Inflammatory macrophage treated with lipopolysaccharide for 1 hour (primary cell): ENCODE data around the gene PPP1R16B.

Source experiments
- DNase-seq, 2 donors: peaks; one replicate each; pipeline ENCODE4 v3.0.0-alpha.2; 2020 to 2022

PPP1R16B gene

GRCh38 chr20:38902601-38903000, 97.1 kb downstream of the PPP1R16B start:
- no peak for DNase-seq

- no peak for DNase-seq
These were observed 97.8 kb downstream of the PPP1R16B start for GRCh38 chr20:38903335-38903734.

DNA sequence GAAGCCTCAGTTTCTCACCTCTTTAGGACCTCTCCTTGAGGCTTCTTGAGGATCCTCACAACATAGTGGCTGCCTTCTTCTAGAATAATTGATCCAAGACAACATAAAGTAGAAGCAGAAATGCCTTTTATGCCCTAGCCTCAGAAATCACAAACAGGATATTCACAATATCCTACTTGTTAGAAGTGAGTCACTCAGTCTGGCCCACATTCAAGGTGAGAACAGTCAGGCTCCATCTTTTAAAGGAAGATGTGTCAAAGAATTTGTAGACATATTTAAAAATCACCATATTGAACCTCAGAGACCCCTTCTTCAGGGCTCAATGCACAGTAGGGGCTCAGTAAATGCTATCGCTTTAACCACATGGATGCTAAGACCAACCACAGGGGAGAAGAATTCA, 99.9 kb downstream of the PPP1R16B start:
- DNase-seq: no peak

GRCh38 chr20:38907918-38908677, 102.6 kb downstream of the PPP1R16B start:
- DNase-seq: no peak

DNA sequence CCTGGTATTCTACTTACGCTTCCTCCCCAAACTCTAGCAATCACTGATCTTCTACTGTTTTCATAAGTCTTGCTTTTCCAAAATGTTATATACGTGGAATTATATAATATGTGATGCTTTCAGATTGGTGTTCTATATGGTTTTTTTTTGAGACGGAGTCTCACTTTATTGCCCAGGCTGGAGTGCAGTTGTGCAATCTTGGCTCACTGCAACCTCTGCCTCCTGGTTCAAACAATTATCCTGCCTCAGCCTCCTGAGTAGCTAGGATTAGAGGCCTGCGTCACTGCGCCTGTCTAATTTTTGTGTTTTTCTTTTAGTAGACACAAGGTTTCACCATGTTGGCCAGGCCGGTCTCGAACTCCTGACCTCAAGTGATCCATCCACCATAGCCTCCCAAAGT, 109.9 kb downstream of the PPP1R16B start:
- no peak for DNase-seq

DNA sequence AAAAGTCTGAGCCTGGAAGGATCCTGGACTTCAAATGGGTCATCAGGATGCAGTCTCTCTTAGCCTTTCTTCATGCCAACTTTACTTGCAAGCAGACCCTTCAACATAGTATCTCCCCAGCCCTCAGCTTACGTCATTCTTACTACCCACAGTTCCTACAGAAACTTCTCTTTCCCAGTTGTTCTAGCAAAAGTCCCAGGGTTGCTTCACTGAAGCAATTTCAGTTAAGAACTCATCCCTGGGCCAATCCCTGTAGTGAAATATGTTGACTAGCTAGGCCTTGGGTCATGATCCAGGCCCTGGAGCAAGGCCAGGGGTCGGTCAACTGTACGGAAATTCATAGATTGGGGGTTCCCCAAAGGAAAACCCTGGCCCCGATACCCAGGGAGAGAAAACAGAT, 112.2 kb downstream of the PPP1R16B start:
- DNase-seq: peak; percentile 65 to 89

DNA sequence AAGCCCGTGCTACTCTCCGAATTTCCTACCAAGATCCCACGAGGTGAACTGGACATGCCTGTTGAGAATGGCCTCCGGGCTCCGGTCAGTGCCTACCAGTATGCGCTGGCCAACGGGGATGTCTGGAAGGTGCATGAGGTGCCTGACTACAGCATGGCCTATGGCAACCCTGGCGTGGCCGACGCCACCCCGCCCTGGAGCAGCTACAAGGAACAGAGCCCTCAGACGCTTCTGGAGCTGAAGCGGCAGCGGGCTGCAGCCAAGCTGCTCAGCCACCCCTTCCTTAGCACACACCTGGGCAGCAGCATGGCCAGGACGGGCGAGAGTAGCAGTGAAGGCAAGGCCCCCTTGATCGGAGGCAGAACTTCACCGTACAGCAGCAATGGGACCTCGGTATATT, 112.7 kb downstream of the PPP1R16B start:
- DNase-seq: no peak

GRCh38 chr20:38919683-38920082, 114.2 kb downstream of the PPP1R16B start:
- DNase-seq: no peak

DNA sequence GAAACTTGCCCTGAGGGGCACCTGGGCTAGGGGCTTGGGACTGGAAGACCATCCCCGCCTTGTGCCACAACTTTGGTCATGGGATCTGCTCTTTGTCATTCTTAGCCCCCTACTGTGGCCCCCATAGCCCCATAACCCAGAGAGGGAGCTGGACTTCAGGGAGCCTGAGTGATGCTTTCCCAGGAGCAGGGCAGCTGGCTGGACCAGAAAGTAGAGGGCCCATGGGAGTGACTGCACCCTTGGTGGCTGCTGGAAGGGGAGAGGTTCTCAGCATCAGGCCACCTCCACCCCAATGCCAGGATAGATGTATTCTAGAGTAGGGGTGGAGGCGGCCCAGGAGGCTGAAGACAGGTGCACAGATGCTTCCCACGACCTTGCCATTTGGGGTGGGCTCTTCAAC, 114.9 kb downstream of the PPP1R16B start:
- DNase-seq: no peak

DNA sequence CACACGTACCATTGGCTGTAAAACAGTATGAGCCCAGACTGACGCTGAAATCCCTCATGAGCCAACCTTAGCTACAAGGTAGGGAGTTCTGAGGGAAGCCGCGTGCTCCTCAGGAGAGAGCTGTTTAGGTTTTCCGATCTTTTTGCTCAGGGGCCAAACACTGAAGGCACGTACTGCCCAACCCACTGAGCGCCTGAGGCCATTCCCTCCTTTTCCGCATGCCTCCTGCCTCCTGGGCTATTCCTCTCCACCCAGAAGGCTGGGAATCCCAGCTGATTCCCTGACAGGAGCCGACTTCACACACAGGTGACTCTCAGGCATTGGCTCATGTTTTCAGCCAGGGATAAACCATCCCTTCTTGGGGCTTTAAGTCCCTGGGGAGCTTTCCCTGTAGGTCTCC, 115.4 kb downstream of the PPP1R16B start:
- DNase-seq: no peak

- no peak for DNase-seq
These were observed 119.2 kb downstream of the PPP1R16B start for GRCh38 chr20:38924718-38925117.

DNA sequence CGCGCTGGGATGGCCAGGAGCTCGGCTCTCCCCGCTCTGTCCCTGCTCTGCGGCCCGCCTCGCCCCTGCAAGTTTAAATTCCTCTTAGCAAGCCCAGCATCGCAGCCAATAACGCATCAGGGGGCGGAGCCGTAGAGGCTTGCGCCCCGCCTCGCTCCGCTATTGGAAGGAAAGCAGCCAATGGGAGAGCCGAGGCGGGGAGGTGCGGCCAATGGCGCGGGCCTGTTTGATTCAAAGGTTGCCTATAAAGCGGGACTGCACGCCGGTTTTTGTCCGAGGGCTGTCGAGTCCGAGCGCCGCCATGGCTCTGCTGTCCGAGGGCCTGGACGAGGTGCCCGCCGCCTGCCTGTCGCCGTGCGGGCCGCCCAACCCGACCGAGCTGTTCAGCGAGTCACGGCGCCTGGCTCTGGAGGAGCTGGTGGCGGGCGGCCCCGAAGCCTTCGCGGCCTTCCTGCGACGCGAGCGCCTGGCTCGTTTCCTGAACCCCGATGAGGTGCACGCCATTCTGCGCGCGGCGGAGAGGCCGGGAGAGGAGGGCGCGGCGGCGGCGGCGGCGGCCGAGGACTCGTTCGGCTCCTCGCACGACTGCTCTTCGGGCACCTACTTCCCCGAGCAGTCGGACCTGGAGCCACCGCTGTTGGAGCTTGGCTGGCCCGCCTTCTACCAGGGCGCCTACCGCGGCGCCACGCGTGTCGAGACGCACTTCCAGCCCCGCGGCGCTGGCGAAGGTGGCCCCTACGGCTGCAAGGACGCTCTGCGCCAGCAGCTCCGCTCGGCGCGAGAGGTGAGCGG, 120.8 kb downstream of the PPP1R16B start, which contains the start of gene FAM83D:
Gene FAM83D, plus strand, starts transcription at position 276 of the 792 bp plus-strand sequence. Its CDS starts 26 bp downstream, at position 302.
- peak; percentile 98 to 99 for DNase-seq

DNA sequence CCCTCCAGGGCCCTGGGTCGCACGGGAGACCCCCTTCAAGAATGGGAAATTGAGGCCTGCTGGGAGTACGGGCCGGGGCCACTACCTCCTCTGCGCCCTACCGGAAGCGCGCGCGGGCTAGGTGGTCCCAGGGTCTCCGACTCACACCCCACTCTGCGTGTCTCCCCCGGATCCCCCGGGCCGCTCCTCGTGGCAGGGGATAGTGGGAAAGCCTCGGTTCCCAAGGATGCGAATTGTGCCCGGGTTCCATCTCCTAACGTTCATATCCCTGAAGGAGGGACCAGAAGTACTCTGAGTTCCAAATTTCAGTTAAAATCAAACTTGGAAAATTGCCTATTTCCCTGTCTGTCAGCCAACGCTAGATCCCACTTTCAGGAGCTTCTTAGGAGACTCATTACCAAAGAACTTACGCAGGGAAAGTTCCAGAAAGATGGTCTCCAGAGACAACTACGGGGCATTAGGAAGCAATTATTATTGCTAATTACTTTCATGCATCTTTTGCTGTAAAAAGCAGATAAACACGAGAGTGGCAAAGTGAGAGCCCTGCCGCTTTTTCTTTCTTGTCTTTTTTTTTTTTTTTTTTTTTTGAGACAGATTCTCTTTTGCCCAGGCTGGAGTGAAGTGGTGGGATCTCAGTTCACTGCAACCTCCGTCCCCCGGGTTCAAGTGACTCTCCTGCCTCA, 121.6 kb downstream of the PPP1R16B start:
- DNase-seq: no peak

DNA sequence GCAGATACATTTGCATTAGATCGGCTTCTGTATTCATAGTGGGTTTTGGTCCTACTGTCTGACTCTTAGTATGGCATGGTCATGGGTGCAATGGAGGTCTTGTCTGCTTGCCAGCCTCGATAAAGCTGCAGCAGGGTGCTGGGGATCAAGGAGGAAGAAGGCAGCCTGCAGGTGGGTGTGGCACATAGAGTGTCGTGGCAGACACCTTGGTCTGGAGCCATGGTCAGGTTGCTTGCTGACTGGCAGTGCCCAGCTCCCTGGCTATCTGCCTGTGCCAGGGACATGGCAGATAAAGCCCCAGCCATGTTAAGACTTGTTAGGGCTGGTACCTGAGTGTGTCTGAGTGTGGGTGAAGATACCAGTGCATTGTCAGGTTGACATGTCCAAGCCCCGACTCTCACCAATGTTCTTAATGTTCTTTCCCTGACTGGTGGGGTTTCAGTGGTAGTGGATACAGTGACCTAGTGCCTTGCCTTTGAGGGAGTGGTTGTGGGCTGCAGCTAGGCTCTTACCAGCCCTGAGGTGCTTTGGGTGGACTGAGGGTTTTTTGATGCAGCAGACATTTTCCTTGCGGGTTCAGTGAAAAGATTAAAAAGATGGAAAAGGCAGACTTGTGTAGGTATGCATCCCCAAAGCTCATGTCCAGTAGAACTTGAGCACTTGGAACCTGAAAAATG, 122.5 kb downstream of the PPP1R16B start:
- no peak for DNase-seq

- DNase-seq: no peak
These were observed 124.7 kb downstream of the PPP1R16B start for GRCh38 chr20:38930242-38930569.

- no peak for DNase-seq
These were observed 126.5 kb downstream of the PPP1R16B start for GRCh38 chr20:38931984-38932383.

DNA sequence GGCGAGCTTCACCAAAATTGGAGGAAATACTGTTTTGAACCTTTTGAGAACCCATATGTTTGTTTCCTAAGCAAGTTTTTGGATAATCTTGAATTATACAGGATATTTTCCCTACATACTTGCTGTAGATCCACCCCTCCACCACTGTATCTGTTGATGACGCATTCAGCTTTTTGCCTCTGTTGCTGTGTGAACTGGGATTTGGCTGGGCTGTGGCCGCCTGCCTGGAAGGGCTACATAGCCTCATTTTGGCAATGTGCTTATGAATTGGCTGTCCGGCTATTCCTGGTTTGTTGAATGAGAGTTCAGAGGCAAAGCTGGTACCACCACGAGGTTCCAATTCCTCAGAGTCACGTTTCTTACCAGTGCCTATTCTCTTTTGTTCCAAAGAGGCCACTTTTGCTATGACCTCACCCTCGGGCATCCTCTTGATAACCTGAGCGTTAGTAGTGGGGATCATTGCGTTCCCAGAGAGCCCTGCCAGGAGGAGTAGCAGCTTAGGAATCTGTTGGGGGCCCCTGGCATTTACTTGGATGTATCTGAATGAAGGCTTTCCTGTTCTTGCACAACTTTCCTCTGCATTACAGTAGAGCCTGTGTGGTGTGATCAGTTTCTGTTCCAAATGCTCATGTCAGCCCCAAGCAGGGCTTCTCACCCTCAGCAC, 127.1 kb downstream of the PPP1R16B start:
- no peak for DNase-seq

- no peak for DNase-seq
These were observed 129.0 kb downstream of the PPP1R16B start for GRCh38 chr20:38934530-38934929.

GRCh38 chr20:38935285-38935684, 129.8 kb downstream of the PPP1R16B start:
- peak in 1 of 2 donors; percentile 8 for DNase-seq

DNA sequence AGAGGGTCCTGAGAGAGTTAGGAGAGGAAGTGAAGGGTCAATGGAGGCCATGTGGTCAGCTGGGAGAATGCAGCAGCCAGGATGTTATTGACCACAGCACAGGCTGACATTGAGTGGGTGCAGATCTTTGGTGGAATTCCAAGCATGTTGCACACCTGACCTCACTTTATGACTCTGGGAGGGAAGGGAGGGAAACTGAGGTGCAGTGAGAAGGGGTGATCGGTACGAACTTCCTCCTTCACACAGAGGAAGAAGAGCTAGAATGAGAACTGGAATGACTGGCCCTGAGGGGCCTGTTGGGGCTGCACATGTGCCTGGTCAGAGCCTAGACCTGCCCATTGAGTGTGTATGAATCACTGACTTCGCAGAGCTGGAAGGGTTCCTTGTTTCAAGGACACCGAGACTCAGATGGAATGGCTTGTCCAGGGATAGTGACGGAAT, 130.5 kb downstream of the PPP1R16B start:
- no peak for DNase-seq

- DNase-seq: no peak
These were observed 131.5 kb downstream of the PPP1R16B start for GRCh38 chr20:38937000-38937399.

GRCh38 chr20:38937978-38938473, 132.5 kb downstream of the PPP1R16B start:
- no peak for DNase-seq
